SK-N-MC (cell line): ENCODE results near the gene MYO5B.

Source experiments
- EZH2 ChIP-seq: fragments of 200-600 bp; sonication (generic); IDR thresholded peaks from one replicate; pipeline ENCODE4 v1.6.1; 2017; ENCODE audit warnings: antibody characterized with exemption
- FOXP2 ChIP-seq: optimal IDR thresholded peaks from 2 replicates; pipeline ENCODE3; 2011; ENCODE audit warnings: mild to moderate bottlenecking, moderate library complexity; ENCODE audit not compliant: insufficient read depth; ENCODE audit errors: extremely low read length, control extremely low read depth
- POLR2AphosphoS5 ChIP-seq: IDR thresholded peaks from 2 replicates; pipeline ENCODE4 v1.6.1; 2012; ENCODE audit warnings: mild to moderate bottlenecking, low read depth, low read length, borderline replicate concordance

GRCh38 chr18:49901862-49902340 lies 293.0 kb downstream of the MYO5B start:
- no peak for TF ChIP-seq EZH2
- no peak for TF ChIP-seq POLR2AphosphoS5
- TF ChIP-seq FOXP2: no peak
